Esophagus muscularis mucosa (tissue), 4 donors: ENCODE data around the gene STARD13.
A peak's percentile ranks its signal among the peaks of the same experiment; 100 is the strongest.

Source experiments
- CTCF ChIP-seq, 3 experiments: fragments of 200-600 bp in 2 of 3; fragments of 450-650 bp in 1 of 3; sonication (generic) in 2 of 3; IDR thresholded peaks; one replicate each; pipeline ENCODE4 v1.5.1; 2017 to 2019; ENCODE audit warnings: antibody characterized with exemption in 3 of 3, mild to moderate bottlenecking in 2 of 3, moderate library complexity in 1 of 3
- EP300 ChIP-seq: sonication (generic); formaldehyde crosslinking; IDR thresholded peaks from one replicate; pipeline ENCODE4 v1.6.1; 2017; ENCODE audit warnings: antibody characterized with exemption
- POLR2A ChIP-seq: fragments of 450-650 bp; IDR thresholded peaks from one replicate; pipeline ENCODE4 v1.6.1; 2017; ENCODE audit warnings: antibody characterized with exemption, moderate library complexity, mild to moderate bottlenecking, low read depth
- POLR2AphosphoS5 ChIP-seq, 2 donors: sonication (generic); formaldehyde crosslinking; IDR thresholded peaks; one replicate each; pipeline ENCODE4 v1.6.1; 2017; ENCODE audit warnings: antibody characterized with exemption in 2 of 2

- no peak for TF ChIP-seq CTCF (IDR thresholded peaks at IDR 0.05)
- no peak for TF ChIP-seq EP300
- TF ChIP-seq POLR2AphosphoS5 (IDR thresholded peaks at IDR 0.05) = peak; percentile 62 to 67
- no peak for TF ChIP-seq POLR2A
Observed at GRCh38 chr13:33125821-33126570, 159.6 kb downstream of the STARD13 start.
